Activated CD8-positive, alpha-beta memory T cell treated with anti-CD3 and anti-CD28 coated beads, Interleukin-2, amount 50 U/mL, for 48 hours (primary cell): ENCODE data around the gene PTPRM.
"Not testable (repeated sequence)": the region's sequence is repeated elsewhere in the genome, so short reads cannot be mapped to it uniquely, and the experiment has no call there.

ENCODE experiments used
- DNase-seq: peaks from one replicate; pipeline ENCODE4 v3.0.0-alpha.2; 2020

The PTPRM gene

DNA sequence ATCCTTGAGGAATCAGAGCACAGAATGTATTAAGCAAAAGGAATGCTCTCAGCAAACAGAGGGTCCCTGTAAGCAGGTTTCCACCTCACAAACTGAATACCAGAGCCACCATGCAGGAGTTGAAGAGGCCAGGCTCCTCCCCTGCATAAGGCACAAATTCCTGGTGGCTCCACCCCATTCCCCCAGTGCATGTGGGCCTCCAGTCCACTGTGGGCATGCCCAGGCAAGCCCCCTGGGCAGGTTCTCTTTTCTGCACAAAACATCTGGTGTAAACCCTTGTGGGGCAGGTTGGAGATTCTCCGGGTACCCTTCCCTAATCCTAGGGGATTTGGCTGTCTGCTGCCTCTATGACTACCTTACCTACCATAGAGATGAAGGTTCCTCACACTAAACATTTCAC is 166.5 kb downstream of the PTPRM start:
- DNase-seq = no peak

DNA sequence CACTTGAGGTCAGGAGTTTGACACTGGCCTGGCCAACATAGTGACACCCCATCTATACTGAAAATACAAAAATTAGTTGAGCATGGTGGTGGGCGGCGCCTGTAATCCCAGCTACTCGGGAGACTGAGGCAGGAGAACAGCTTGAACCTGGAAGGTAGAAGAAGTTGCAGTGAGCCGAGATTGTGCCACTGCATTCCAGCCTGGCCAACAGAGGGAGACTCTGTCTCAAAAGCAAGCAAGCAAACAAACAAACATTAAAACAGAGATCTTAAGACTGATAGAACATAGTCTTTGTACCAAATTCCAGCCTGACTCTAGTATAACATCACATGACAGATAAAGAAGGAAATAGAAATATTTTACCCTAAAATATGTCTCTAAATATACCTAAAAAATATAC is 168.1 kb downstream of the PTPRM start:
- no peak for DNase-seq

DNA sequence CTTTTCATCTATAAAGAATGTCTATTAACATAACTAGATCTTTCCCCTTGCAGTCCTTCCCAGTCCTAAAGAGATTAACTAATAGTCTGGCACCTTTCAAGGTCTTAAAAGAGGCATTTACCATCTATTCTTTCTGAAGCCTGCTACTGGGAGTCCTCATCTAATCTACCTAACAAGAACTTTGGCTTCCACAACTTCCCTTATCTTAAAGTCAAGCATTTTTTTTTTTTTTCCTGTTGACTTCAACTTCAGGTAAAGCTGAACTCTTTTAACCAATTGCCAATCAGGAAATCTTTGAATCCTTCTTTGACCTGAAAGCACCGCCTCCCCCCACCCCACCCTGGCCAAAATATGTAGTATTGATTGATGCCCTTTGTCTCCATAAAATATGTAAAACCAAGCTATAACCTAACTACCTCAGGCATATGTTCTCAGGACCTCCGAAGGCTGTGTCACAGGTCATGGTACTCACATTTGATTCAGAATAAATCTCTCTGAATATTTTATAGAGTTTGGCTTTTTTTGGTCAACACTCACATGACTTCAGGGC is 168.6 kb downstream of the PTPRM start:
- DNase-seq = no peak

- DNase-seq = not testable (repeated sequence)
Measured at GRCh38 chr18:7736526-7736925, 169.4 kb downstream of the PTPRM start.

GRCh38 chr18:7737550-7737949 is 170.4 kb downstream of the PTPRM start:
- no peak for DNase-seq

GRCh38 chr18:7740821-7741220 is 173.7 kb downstream of the PTPRM start:
- no peak for DNase-seq

DNA sequence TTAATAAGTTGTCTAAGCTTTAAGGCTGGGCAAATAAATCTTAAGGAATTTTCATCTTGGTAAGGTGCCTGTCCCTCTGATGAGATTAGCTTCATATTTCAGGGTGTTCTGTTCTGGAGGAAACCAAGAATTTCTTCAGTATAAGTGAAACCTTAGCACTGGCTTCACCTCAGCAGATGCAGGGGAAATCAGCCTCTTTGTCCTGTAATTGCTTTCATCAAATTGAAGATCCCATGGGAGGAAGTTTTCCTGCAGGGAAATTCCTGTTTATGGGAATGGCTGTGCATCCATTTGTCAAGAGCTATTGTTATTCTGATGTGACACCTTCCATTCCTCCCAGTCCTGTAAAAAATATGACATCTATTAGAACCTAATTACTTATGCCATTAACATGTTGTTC is 174.5 kb downstream of the PTPRM start:
- DNase-seq = no peak

DNA sequence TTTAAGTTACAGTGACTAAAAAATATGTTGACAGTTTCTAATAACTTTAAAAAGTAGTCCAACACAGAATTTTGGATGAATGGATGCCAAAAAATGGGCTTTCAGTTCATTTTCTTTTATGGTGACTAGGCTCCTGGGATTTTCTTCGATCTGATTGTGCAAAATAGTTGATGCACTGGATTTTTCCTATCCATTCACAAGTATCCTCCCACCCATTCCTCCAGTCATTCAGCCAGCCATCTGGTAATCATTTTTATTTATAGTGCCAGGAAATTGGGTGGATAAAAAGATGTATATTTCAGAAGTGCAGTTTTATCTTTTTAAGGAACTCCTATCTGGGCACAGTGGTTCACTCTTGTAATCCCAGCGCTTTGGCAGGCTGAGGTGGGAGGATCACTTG is 175.1 kb downstream of the PTPRM start:
- DNase-seq = no peak

- no peak for DNase-seq
Measured at GRCh38 chr18:7743256-7743655, 176.1 kb downstream of the PTPRM start.

- DNase-seq = no peak
Measured at GRCh38 chr18:7746106-7746505, 179.0 kb downstream of the PTPRM start.

DNA sequence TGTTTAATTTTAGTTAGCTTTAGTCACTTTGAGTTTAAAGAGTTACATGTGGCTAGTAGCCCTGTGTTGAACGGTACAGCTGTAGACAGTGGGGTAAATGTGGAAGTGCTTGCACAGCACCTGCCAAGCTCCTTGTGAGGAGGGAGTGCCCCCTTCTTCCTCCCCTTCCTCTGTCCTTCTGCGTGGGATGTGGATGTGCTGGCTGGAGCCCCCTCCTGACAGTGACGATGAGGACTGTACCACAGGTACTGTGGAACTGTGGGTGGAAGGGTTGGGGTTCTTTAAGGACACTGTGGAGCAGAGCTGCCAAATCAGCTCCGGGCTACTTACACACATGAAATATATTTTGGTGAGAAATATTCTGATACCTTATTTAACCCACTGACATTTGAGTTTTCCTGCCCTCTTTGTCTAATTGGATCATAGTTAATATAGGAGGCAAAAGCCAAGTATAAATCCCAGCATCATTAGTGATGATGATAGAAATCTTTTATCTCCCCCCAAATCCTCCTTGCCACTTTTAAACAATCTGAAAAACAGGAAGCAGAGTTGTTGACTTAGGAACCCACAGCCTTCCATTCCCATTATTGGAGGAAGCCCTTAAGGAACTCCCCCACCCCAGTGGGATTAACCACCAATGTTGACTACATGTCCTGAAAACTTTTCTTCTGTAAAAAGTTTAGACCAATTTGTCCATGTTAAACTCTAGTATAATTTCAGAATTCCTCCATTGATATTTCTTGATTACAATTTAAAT is 181.3 kb downstream of the PTPRM start:
- no peak for DNase-seq

DNA sequence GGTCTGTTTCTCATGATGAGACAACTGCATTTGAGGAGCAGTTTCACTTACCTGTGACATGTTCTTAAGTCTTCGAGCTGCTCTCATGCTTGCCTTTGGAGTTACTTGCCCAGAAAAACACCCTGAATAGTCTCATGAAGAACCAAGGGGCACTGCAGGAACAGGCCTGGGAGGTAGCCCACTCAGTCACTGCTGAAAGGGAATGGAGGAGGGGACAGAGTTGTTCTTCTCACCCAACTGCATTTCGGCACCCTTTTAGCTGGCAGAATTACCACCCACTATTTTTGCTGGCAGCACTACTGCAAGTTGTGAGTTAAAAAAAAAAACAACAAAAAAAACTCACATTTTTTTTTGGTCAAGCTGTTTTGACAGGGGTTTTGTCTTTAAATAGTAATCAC is 181.9 kb downstream of the PTPRM start:
- DNase-seq = no peak

DNA sequence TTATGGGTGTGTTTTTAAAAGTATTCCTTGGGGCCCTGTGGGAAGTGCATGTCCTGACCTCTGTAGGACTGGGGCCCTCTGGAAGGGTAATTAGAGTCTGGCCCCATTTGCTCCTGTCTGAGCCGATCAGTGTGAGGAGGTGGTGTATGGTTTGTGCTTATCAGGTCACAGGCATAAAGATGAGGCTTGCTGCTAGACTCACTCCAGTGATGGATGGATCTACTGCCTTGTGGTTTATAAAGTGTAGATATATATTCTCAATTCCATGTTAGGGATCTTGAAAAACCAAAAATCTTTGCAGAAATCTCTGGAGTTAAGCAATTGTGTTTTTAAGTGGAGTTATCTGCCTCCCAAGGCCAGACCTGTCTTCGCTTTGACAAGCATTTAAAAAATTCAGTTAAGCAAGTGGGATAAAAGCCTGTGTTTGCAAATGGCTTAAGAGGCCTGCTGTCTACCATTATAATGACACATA is 182.4 kb downstream of the PTPRM start:
- DNase-seq = no peak

DNA sequence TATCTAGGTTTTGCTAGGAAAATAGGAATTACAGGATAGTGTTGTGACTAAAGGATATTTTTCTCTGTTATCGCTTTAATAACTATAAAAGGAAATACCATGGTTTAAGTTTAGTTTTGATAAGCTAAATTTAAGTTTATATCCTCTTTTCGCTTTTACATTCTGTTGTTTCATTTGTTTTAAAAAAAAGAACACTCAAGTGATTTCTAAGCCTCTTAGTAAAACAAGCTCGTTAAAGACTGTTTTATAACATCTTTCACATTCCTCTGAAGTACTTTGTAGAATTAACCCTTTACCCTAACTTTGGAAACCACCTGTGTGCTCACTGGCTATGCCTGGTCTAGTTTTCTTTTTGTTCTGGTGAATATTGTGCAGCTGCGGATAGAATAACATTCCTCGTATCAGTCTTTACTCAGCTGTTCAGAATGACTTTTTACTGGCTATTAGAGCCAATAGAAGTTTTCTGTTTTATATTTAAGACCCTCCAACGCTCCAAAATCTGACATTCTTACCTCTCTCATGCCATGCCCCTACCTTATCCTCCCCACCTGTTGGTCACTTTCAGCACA is 183.1 kb downstream of the PTPRM start:
- no peak for DNase-seq

GRCh38 chr18:7750966-7751365 is 183.8 kb downstream of the PTPRM start:
- DNase-seq = no peak

DNA sequence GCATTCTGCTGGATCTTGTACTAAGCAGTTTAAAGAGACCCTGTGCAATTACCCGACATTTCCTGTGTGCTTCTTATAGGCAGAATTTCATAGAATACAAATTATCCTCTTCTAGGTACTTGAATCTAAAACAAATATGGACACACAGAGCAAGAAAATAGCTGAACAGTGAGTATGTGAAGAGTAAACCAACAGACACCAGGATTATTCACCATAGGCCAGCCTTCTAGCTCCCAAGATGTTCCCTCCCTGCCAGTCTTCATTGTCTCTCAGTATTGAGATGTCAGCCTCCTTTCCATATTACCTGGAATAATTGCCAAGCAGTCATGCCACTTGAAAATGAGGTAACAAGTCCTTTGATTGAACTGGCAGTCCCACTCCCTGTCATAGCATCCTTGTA is 187.1 kb downstream of the PTPRM start:
- DNase-seq = no peak

DNA sequence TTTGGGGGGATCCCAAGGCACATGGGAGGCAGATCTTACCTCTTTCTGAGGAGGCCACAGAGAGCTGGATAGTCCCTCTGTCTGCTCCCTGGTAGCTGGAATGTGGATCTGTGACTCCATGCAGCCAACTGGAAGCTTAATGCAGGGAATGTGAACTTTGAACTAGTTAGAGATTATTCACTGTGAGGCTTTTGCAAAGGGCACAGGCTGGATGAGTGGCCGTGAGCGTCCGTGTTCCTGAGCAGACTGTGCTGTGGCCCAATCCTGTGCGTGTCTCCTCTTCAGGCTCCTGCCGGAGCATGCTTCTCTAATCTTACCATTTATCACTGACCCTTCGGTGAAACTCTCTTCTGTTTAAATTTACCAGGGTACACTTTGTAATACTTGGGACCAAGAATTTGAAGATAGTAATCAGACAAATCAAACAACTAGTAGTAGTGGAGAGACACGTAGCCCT is 187.6 kb downstream of the PTPRM start:
- no peak for DNase-seq

GRCh38 chr18:7755753-7756475 is 188.8 kb downstream of the PTPRM start:
- no peak for DNase-seq

DNA sequence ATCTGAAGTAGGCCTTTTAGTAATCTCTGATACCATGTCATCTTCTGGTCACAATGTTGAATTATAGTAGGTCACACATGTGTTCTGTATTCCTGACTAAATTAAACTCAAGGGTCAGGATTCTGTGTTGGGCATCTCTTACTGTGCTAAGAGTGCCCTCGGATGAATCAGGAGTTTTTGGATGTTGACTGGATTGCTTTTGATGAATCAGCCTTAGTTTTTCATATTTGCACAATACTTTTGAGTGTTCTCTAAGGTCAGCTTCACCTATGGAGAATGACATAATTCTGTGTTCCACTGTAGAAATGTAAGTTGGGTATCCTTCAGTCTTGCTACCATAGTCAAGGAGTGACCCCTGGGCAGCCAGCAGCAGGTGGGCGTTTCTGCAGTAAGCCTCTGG is 190.1 kb downstream of the PTPRM start:
- DNase-seq = no peak

- DNase-seq = no peak
Measured at GRCh38 chr18:7758764-7759163, 191.6 kb downstream of the PTPRM start.

DNA sequence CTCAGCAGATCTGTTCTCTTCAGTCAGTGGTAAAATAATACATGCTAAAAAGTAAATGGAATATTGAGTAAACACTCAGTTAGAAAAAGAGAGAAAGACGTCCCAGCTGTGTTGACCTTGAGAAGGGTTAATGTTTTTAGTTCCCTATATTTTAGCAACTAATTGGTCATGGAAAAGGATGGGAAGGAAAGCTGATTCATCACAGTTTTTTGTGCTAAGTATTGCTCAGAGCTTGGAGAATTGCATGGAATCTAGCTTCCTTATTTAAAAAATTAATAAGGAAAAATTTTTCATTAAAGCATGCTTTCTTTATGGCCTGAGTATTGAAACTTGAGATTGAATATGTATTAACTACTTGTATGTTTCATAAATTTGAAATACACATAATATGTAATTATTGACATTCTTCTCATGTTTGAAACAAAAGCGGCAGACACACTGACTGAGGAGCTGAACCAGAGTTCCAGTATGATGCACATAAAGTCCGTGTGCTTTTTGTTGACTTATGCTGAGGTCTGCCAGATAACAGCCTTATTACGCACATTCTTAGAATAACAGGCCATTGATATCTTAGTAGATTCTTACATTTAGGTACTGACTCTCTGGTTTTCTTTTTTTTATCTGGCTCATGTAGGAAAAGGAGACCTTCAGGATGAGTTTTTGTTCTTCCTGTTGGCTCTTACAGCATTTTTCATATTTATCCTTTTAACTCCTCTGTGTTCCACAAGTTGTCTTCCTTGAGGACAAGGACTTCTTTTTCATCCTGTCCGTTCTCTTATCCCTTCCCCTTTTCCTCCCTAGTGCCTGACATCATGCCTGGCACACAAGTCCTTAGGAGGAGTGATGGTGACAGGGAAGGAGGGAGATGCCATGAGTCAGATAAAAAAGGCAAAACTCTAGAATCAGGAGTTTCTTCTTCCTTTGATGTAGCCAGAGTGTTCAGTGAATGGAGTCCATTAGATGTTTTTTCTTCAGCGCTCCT is 194.1 kb downstream of the PTPRM start:
- no peak for DNase-seq

- no peak for DNase-seq
Measured at GRCh38 chr18:7764405-7764804, 197.3 kb downstream of the PTPRM start.

DNA sequence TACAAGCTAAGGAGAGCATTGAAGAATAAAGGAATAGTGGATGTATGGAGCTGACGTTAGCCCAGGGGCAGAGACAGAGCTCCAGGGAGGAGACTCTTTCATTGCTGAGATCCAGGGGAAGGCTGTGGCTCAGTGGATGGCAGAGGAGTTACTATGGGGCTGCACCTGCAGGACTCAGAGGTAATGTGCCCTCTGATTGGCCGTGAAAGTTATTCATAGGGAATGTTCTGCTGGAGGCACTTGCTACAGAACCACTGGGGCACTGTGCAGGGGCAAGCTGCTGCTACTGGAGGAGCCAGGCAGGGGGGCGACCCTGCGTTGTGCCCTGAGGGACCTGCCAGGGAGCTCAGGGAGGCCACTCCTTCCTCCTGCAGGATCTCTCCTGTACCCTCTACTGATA is 199.2 kb downstream of the PTPRM start:
- no peak for DNase-seq
